Mucosa of stomach (tissue), 1 donor: ENCODE measurements around the gene LPAR4.

Experiments used
- H3K27me3 ChIP-seq: one replicate; pipeline ENCODE4 v1.7.0; 2013; ENCODE audit warnings: mild to moderate bottlenecking, low read length; ENCODE audit not compliant: control insufficient read depth, insufficient read depth
- H3K36me3 ChIP-seq: one replicate; pipeline ENCODE4 v1.7.0; 2013; ENCODE audit warnings: low read length; ENCODE audit not compliant: control insufficient read depth, insufficient read depth
- H3K4me1 ChIP-seq: one replicate; pipeline ENCODE4 v1.7.0; 2013; ENCODE audit warnings: mild to moderate bottlenecking, low read length; ENCODE audit not compliant: control insufficient read depth, insufficient read depth
- H3K4me3 ChIP-seq: one replicate; pipeline ENCODE4 v1.7.0; 2013; ENCODE audit warnings: low read length
- H3K9ac ChIP-seq: one replicate; pipeline ENCODE4 v1.7.0; 2013; ENCODE audit warnings: mild to moderate bottlenecking, low read length, moderate library complexity
- H3K9me3 ChIP-seq: one replicate; pipeline ENCODE4 v1.7.0; 2013; ENCODE audit warnings: mild to moderate bottlenecking, low read length, moderate library complexity; ENCODE audit not compliant: control insufficient read depth
- donor health status: Pancreatic carcinoma.

The LPAR4 gene

GRCh38 chrX:78747489-78747888 lies at the start of gene LPAR4:
Gene LPAR4, plus strand, starts transcription at chrX:78747720. Its CDS starts 7,150 bp downstream, at chrX:78754870.
- Histone ChIP-seq H3K36me3 (no peaks in the 10 kb centered on the region), H3K9ac (no peak within 1 kb of the TSS), H3K27me3 (no peaks in the 10 kb centered on the region), H3K9me3 (no peaks in the 10 kb centered on the region), H3K4me3 (no peak within 1 kb of the TSS), H3K4me1 (no peaks in the 10 kb centered on the region)

GRCh38 chrX:78706071-78706470 lies 41.4 kb upstream of the LPAR4 start:
- Histone ChIP-seq H3K36me3 (no peaks in the 10 kb centered on the region), H3K9ac (no peak overlapping the region), H3K4me3 (no peak overlapping the region), H3K27me3 (no peaks in the 10 kb centered on the region), H3K4me1 (no peaks in the 10 kb centered on the region), H3K9me3 (no peaks in the 10 kb centered on the region)

GRCh38 chrX:78708262-78708661 lies 39.3 kb upstream of the LPAR4 start:
- H3K9me3 ChIP-seq = no peaks in the 10 kb centered on the region
- H3K4me1 ChIP-seq = no peaks in the 10 kb centered on the region
- H3K9ac ChIP-seq = no peak overlapping the region
- H3K4me3 ChIP-seq = no peak overlapping the region
- H3K27me3 ChIP-seq = no peaks in the 10 kb centered on the region
- H3K36me3 ChIP-seq = no peaks in the 10 kb centered on the region

GRCh38 chrX:78708816-78709215 lies 38.7 kb upstream of the LPAR4 start:
- Histone ChIP-seq H3K36me3 (no peaks in the 10 kb centered on the region), H3K9me3 (no peaks in the 10 kb centered on the region), H3K4me1 (no peaks in the 10 kb centered on the region), H3K4me3 (no peak overlapping the region), H3K27me3 (no peaks in the 10 kb centered on the region), H3K9ac (no peak overlapping the region)

GRCh38 chrX:78710171-78710570 lies 37.3 kb upstream of the LPAR4 start:
- Histone ChIP-seq H3K36me3 (no peaks in the 10 kb centered on the region), H3K9ac (no peak overlapping the region), H3K4me3 (no peak overlapping the region), H3K9me3 (no peaks in the 10 kb centered on the region), H3K4me1 (no peaks in the 10 kb centered on the region), H3K27me3 (no peaks in the 10 kb centered on the region)

- no peaks in the 10 kb centered on the region for H3K36me3 ChIP-seq
These were observed 35.2 kb upstream of the LPAR4 start for GRCh38 chrX:78712336-78712735.

GRCh38 chrX:78725287-78725686 lies 22.2 kb upstream of the LPAR4 start:
- no peaks in the 10 kb centered on the region for H3K27me3 ChIP-seq
- H3K4me1 ChIP-seq = no peaks in the 10 kb centered on the region
- H3K9me3 ChIP-seq = no peaks in the 10 kb centered on the region
- H3K36me3 ChIP-seq = no peaks in the 10 kb centered on the region
- no peak overlapping the region for H3K9ac ChIP-seq
- H3K4me3 ChIP-seq = no peak overlapping the region

More at GRCh38 chrX:78712336-78712735, 35.2 kb upstream of the LPAR4 start:
- H3K9me3 ChIP-seq = no peaks in the 10 kb centered on the region
- H3K4me3 ChIP-seq = no peak overlapping the region
- no peak overlapping the region for H3K9ac ChIP-seq
- H3K4me1 ChIP-seq = no peaks in the 10 kb centered on the region
- no peaks in the 10 kb centered on the region for H3K27me3 ChIP-seq

GRCh38 chrX:78746496-78746895 lies 1.0 kb upstream of the LPAR4 start:
- Histone ChIP-seq H3K4me1 (no peaks in the 10 kb centered on the region), H3K4me3 (no peak overlapping the region), H3K36me3 (no peaks in the 10 kb centered on the region), H3K9me3 (no peaks in the 10 kb centered on the region), H3K27me3 (no peaks in the 10 kb centered on the region), H3K9ac (no peak overlapping the region)

GRCh38 chrX:78747971-78748370 lies 451 bp downstream of the LPAR4 start:
- H3K9me3 ChIP-seq = no peaks in the 10 kb centered on the region
- H3K4me1 ChIP-seq = no peaks in the 10 kb centered on the region
- no peak overlapping the region for H3K4me3 ChIP-seq
- H3K36me3 ChIP-seq = no peaks in the 10 kb centered on the region
- no peaks in the 10 kb centered on the region for H3K27me3 ChIP-seq
- no peak overlapping the region for H3K9ac ChIP-seq

- H3K27me3 ChIP-seq = no peaks in the 10 kb centered on the region
- H3K36me3 ChIP-seq = no peaks in the 10 kb centered on the region
- H3K4me1 ChIP-seq = no peaks in the 10 kb centered on the region
- H3K4me3 ChIP-seq = no peak overlapping the region
- H3K9me3 ChIP-seq = no peaks in the 10 kb centered on the region
- no peak overlapping the region for H3K9ac ChIP-seq
These were observed 1.3 kb downstream of the LPAR4 start for GRCh38 chrX:78748846-78749245.

- no peaks in the 10 kb centered on the region for H3K27me3 ChIP-seq
- no peak overlapping the region for H3K4me3 ChIP-seq
- H3K9ac ChIP-seq = no peak overlapping the region
- H3K36me3 ChIP-seq = no peaks in the 10 kb centered on the region
- H3K4me1 ChIP-seq = no peaks in the 10 kb centered on the region
- no peaks in the 10 kb centered on the region for H3K9me3 ChIP-seq
These were observed 6.1 kb downstream of the LPAR4 start for GRCh38 chrX:78753571-78753970.

- H3K4me3 ChIP-seq = no peak overlapping the region
- no peaks in the 10 kb centered on the region for H3K4me1 ChIP-seq
- no peaks in the 10 kb centered on the region for H3K36me3 ChIP-seq
- H3K27me3 ChIP-seq = no peaks in the 10 kb centered on the region
- H3K9ac ChIP-seq = no peak overlapping the region
- no peaks in the 10 kb centered on the region for H3K9me3 ChIP-seq
These were observed 7.4 kb downstream of the LPAR4 start for GRCh38 chrX:78754917-78755316.

- Histone ChIP-seq H3K9ac (no peak overlapping the region), H3K36me3 (no peaks in the 10 kb centered on the region), H3K9me3 (no peaks in the 10 kb centered on the region), H3K4me1 (no peaks in the 10 kb centered on the region), H3K4me3 (no peak overlapping the region), H3K27me3 (no peaks in the 10 kb centered on the region)
These were observed 11.6 kb downstream of the LPAR4 start for GRCh38 chrX:78759081-78759480.
